GM19193 (cell line): ENCODE data around the gene LITAFD.

Source experiments
- POLR2A ChIP-seq: IDR thresholded peaks from 4 replicates; pipeline ENCODE4 v1.6.1; 2011; ENCODE audit not compliant: insufficient read depth, insufficient read length; ENCODE audit errors: extremely low read depth

The LITAFD gene

DNA sequence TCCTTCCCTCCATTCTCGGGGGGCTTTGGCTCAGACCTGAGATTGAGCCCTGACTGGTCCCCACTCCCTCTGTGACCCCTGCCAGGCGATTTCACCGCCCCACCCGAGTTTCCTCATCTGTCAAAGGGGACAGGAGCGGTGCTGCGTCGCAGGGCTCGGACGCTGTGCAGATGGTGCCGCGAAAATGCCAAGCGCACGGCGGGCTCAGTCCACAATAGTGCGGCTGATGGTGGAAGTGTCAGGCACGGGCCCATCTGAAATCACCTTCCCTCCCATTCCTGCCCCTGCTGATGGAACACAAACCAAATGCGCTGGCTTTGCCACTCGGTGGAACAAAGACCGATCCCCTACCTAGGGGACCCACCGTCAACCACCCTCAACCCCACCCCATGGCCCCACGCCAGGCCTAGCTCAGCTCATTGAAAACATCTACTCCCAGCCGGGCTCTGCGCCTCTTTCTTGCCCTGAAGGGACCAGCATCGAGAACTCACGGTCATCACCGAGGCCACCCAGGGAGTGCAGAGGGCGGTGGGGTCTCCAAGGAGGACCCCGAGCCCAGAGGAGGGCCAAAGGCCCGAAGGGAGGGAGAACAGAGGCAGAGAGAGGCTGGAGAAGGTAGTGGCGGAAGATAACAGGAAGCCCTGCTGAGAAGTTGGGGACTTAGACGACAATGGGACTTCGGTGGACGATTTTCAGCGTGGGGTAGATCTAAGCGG lies 14.8 kb upstream of the LITAFD start:
- TF ChIP-seq POLR2A = no peak

GRCh38 chr16:8867932-8868415 lies 14.2 kb upstream of the LITAFD start:
- TF ChIP-seq POLR2A = no peak

GRCh38 chr16:8868416-8869211 lies 13.5 kb upstream of the LITAFD start, which contains the start of gene CARHSP1:
TSS of gene CARHSP1 (minus strand) at chr16:8869006. CDS start at chr16:8859328, 9,678 bp downstream.
- peak; percentile 78 for TF ChIP-seq POLR2A

- no peak for TF ChIP-seq POLR2A
These were observed 12.8 kb upstream of the LITAFD start for GRCh38 chr16:8869212-8869987.

DNA sequence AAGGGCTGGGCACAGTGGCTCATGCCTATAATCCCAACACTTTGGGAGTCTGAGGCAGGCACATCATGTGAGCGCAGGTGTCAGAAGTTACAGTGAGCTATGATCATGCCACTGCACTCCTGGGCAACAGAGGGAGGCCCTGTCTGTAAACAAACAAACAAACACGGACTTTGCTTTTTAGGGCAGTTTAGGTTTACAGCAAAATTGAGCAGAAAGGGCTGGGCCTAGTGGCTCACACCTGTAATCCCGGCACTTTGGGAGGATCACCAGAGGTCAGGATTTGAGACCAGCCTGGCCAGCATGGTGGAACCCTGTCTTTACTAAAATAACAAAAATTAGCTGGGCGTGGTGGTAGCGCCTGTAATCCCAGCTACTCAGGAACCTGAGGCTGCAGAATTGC lies 10.1 kb upstream of the LITAFD start:
- no peak for TF ChIP-seq POLR2A

- no peak for TF ChIP-seq POLR2A
These were observed 8.9 kb upstream of the LITAFD start for GRCh38 chr16:8872967-8873865.

DNA sequence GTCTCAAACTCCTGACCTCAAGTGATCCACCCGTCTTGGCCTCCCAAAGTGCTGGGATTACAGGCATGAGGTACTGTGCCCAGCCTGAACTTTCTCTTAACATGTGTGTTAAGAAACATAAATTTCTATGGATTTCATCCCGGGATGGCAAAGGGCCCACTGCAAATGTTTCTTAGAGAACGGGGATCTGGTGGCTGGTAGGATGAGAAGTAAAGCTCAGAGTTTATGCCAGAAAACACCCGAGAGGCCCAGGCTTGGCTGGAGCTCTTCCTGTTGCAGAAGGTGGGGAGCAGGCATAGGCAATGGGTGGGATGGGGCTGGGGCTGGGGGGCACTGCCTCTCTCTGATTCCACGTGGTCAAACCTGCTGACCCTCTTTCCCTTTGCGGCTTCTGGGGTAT lies 7.8 kb upstream of the LITAFD start:
- no peak for TF ChIP-seq POLR2A

DNA sequence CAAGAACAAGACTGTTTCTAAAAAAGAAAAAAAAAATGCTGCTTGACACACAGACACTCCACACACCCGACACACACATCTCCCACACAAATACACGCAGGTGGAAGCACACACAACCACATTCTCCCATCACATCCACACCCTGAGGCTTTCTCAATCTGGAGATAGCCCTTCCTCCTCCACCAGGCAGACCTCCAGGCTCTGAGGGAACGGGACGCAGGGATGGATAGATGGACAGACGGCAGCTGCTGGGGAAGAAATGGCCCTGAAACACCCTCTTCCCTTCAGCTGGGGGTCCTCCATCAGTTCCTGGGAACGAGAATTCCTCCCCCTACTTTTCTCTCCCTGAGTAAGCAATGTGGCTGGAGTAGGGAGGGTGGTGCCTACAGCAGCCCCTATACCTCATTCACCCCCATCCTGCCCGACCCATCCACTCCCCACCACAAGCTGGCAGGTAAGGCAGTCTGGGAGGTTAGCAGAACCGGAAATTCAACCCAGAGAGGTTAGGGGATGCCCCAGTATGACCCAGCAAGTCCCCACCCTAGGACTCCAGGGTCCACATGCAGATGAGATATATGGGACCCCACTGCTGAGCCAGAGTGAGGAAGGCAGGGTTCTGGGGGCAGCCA lies 4.1 kb upstream of the LITAFD start:
- TF ChIP-seq POLR2A = no peak

GRCh38 chr16:8878523-8878911 lies 3.6 kb upstream of the LITAFD start:
- TF ChIP-seq POLR2A = no peak

- TF ChIP-seq POLR2A = no peak
These were observed 1.2 kb upstream of the LITAFD start for GRCh38 chr16:8880839-8881510.

DNA sequence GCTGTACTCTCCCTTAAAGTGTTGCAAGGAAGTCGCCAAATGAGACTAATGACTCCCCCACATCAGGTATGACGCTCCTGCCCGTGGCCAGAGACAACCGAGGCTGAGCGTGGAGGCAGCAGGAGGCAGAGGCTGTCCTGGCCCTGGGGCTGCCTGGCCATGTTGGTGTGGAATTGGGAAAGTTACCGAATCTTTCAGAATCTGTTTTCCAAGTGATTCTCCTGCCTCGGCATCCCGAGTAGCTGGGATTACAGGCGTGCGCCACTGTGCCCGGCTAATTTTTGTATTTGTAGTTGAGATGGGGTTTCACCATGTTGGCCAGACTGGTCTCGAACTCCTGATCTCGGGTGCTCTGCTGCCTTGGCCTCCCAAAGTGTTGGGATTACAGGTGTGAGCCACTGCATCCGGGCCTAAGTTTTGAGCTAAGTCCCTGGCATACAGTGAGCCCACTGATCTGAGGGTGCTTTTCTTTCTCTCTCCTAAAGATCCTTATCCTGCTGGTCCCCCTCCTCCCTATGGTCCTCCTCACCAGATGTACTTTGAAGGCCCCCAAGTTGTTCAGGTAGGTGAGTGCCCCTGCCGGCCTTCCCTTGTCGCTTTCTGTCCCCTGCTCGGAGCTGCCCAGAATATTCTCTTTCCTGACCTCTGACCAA lies 700 bp downstream of the LITAFD start:
- no peak for TF ChIP-seq POLR2A

DNA sequence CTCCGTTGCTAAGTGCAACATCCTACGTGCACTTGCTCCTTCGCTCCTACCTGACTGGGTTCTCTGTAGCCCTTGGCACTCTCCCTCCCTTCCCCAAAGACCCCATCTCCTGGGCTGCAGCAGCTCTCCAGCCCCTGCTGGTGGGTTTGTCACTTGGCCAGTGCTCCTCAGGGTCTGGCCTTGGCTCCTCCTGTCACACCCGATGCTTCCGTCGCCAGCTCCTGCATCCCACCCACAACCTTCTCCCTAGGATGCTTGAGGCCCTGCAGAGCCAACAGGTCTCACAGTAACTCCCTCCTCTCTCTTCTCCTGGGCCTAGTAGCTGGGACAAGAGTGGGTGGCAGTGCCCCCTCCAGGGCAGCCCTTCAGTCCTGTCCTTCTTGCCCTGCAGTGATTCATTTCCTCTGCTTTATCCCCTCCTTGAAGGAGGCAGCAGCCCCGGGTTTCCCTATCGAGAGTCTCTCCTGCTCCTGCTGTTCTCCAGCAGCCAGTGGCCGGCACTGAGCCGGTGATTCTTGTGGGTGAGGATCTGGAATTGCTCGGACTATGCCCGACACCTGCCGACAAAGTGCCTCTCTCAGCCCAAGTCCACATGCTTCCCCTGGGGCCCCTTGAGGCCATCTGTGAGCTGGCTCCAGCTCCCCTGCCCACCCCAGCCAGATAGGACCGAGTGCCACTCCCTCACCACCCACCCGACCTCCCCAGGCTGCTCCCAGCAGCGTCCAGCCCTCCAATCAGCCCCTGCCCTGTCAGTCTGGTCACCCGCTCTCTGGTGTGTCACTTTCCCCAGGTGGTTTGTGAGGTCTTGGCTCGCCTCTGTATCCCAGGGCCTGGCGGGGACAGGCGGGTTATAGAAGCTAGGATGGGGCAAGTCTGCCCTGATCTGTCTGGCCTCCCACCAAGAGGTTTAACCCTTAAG lies 3.8 kb downstream of the LITAFD start:
- TF ChIP-seq POLR2A = no peak
